K562 (cell line): ENCODE data around the gene PSAT1.
"Not testable (repeated sequence)": the region's sequence is repeated elsewhere in the genome, so short reads cannot be mapped to it uniquely, and the experiment has no call there.

Experiments
- CHD1 ChIP-seq: fragments of 200-600 bp; sonication (generic); IDR thresholded peaks from one replicate; pipeline ENCODE4 v1.6.1; 2012; ENCODE audit warnings: mild to moderate bottlenecking, moderate library complexity, low read length, inconsistent platforms
- CTCF ChIP-seq, 3 experiments: IDR thresholded peaks in 2 of 3; conservative IDR thresholded peaks in 1 of 3; 2 replicates each; pipeline ENCODE4 v1.5.1; 2011 to 2012; ENCODE audit warnings: low read length in 3 of 3, mild to moderate bottlenecking in 3 of 3, control low read depth in 2 of 3, improper control_type of control experiment in 1 of 3, inconsistent platforms in 1 of 3, low read depth in 1 of 3, mixed read lengths in 1 of 3, moderate library complexity in 1 of 3; ENCODE audit not compliant: insufficient read depth in 2 of 3
- MAX ChIP-seq: sonication (generic); formaldehyde crosslinking; IDR thresholded peaks from 2 replicates; pipeline ENCODE4 v1.9.0; 2022; ENCODE audit warnings: mild to moderate bottlenecking, missing genetic modification reagents
- MECOM ChIP-seq: fragments of 250-450 bp; sonication (Bioruptor Pico); IDR thresholded peaks from 2 replicates; pipeline ENCODE4 v1.8.0; 2022; ENCODE audit warnings: inconsistent platforms
- MEIS2 ChIP-seq: fragments of 450-650 bp; IDR thresholded peaks from 2 replicates; pipeline ENCODE4 v1.6.1; 2014; ENCODE audit warnings: mild to moderate bottlenecking; ENCODE audit not compliant: partially characterized antibody
- POLR2AphosphoS2 ChIP-seq: IDR thresholded peaks from 2 replicates; pipeline ENCODE4 v1.6.1; 2012; ENCODE audit warnings: low read length, improper control_type of control experiment
- RB1 ChIP-seq: fragments of 450-650 bp; IDR thresholded peaks from 2 replicates; pipeline ENCODE4 v1.6.1; 2017; ENCODE audit warnings: low read depth, mild to moderate bottlenecking
- TRIM24 ChIP-seq, 2 experiments: fragments of 450-650 bp; IDR thresholded peaks; 2 replicates each; pipeline ENCODE4 v1.6.1; 2016
- TF ChIP-seq, protein P1 (sequence below), 2 experiments: fragments of 450-650 bp in 1 of 2; sonication (generic) in 1 of 2; formaldehyde crosslinking in 1 of 2; IDR thresholded peaks in 1 of 2; conservative IDR thresholded peaks in 1 of 2; 2 replicates each; pipeline versions ENCODE4 v1.6.1 to v1.8.1; 2016 to 2023; ENCODE audit warnings: mild to moderate bottlenecking in 2 of 2, moderate library complexity in 2 of 2, inconsistent platforms in 1 of 2, missing genetic modification reagents in 1 of 2
- TF ChIP-seq, protein P2 (sequence below): fragments of 450-650 bp; formaldehyde crosslinking; IDR thresholded peaks from 2 replicates; pipeline ENCODE4 v1.4.0; 2022; ENCODE audit warnings: mild to moderate bottlenecking, moderate library complexity

- not testable (repeated sequence) for TF ChIP-seq CHD1; CTCF (IDR thresholded peaks at IDR 0.05 in 2 of 3, conservative IDR thresholded peaks at IDR 0.05 in 1 of 3; ENCODE audit: insufficient read depth in 2 of 3, low read depth in 1 of 3, low read length in 3 of 3); TRIM24 (IDR thresholded peaks at IDR 0.05); MAX; MEIS2; MECOM (CRISPR knock-in tag); RB1; POLR2AphosphoS2
- TF ChIP-seq, protein P1, sequence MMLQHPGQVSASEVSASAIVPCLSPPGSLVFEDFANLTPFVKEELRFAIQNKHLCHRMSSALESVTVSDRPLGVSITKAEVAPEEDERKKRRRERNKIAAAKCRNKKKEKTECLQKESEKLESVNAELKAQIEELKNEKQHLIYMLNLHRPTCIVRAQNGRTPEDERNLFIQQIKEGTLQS (IDR thresholded peaks at IDR 0.05): not testable (repeated sequence)
- TF ChIP-seq, protein P1 (CRISPR knock-in tag; conservative IDR thresholded peaks at IDR 0.05): not testable (repeated sequence)
- TF ChIP-seq, protein P2, sequence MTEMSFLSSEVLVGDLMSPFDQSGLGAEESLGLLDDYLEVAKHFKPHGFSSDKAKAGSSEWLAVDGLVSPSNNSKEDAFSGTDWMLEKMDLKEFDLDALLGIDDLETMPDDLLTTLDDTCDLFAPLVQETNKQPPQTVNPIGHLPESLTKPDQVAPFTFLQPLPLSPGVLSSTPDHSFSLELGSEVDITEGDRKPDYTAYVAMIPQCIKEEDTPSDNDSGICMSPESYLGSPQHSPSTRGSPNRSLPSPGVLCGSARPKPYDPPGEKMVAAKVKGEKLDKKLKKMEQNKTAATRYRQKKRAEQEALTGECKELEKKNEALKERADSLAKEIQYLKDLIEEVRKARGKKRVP (CRISPR knock-in tag): not testable (repeated sequence)
Measured at GRCh38 chr9:78284181-78284580, 12.7 kb upstream of the PSAT1 start.
